H1 (cell line): ENCODE data around the gene DZIP1L. TPM values are rescaled to one million over a fixed set of nuclear protein-coding genes. Genes with fewer than 3 reads are reported as not detected.

Experiments
- CTCF ChIA-PET: fragments of 300-600 bp; sonication (Branson Sonifier 250); formaldehyde crosslinking; loops from one replicate; lab custom pipeline; 2021; ENCODE audit not compliant: partially characterized antibody; lab: Charles Lee
- POLR2A ChIA-PET: fragments of 300-600 bp; sonication (Branson Sonifier 250); formaldehyde crosslinking; loops from one replicate; lab custom pipeline; 2021; ENCODE audit warnings: inconsistent platforms; ENCODE audit not compliant: partially characterized antibody; lab: Charles Lee
- DNase-seq, 2 experiments: peaks; one replicate each; pipeline versions ENCODE4 v3.0.0 to v3.0.0-alpha.2; 2010 to 2022; ENCODE audit warnings: low spot score in 2 of 2, low read depth in 1 of 2, mixed read lengths in 1 of 2
- FAIRE-seq: peaks from 2 replicates; lab custom pipeline; 2011; peaks lifted over from hg19 to GRCh38; lab: Jason Lieb, UNC
- H2AFZ ChIP-seq: 2 replicates; pipeline ENCODE4 v1.8.1; 2012; ENCODE audit warnings: low read length, inconsistent platforms
- H2AK5ac ChIP-seq: 2 replicates; pipeline ENCODE4 v1.6.1; 2013; ENCODE audit warnings: low read depth, low read length
- H2BK120ac ChIP-seq: replicated peaks from 2 replicates; pipeline ENCODE3; 2013; ENCODE audit warnings: low read depth, low read length, inconsistent platforms
- H2BK12ac ChIP-seq: 2 replicates; pipeline ENCODE4 v1.6.1; 2013; ENCODE audit warnings: low read depth, low read length
- H2BK15ac ChIP-seq: 2 replicates; pipeline ENCODE4 v1.6.1; 2013; ENCODE audit warnings: low read length
- H2BK20ac ChIP-seq: 2 replicates; pipeline ENCODE4 v1.6.1; 2013; ENCODE audit warnings: low read length
- H2BK5ac ChIP-seq: 2 replicates; pipeline ENCODE4 v1.6.1; 2013; ENCODE audit warnings: low read depth, low read length
- H3K14ac ChIP-seq: 2 replicates; pipeline ENCODE4 v1.6.1; 2013; ENCODE audit warnings: inconsistent platforms; ENCODE audit not compliant: insufficient read length
- H3K18ac ChIP-seq: 2 replicates; pipeline ENCODE4 v1.6.1; 2013; ENCODE audit warnings: low read length; ENCODE audit errors: extremely low read depth
- H3K23ac ChIP-seq: 2 replicates; pipeline ENCODE4 v1.6.1; 2013; ENCODE audit warnings: inconsistent platforms; ENCODE audit not compliant: insufficient read length
- H3K23me2 ChIP-seq: 2 replicates; pipeline ENCODE4 v1.6.1; 2013; ENCODE audit warnings: low read depth, low read length
- H3K27ac ChIP-seq: 2 replicates; pipeline ENCODE4 v1.6.1; 2011; ENCODE audit warnings: low read depth, low read length, inconsistent platforms
- H3K27me3 ChIP-seq, 4 experiments: replicated peaks in 1 of 4; 1 replicate in 1 of 4; 2 replicates in 3 of 4; pipeline versions ENCODE4 v1.6.1 to v1.8.1; 2011 to 2013; ENCODE audit warnings: low read length in 3 of 4, mild to moderate bottlenecking in 3 of 4, inconsistent platforms in 2 of 4, mixed read lengths in 2 of 4, moderate library complexity in 1 of 4; ENCODE audit not compliant: control insufficient read depth in 3 of 4, insufficient read depth in 3 of 4; ENCODE audit errors: extremely low read depth in 1 of 4
- H3K36me3 ChIP-seq, 4 experiments: 2 replicates each; pipeline versions ENCODE4 v1.6.1 to v1.8.1; 2011 to 2013; ENCODE audit warnings: mild to moderate bottlenecking in 4 of 4, low read length in 3 of 4, moderate library complexity in 2 of 4, control low read depth in 1 of 4, inconsistent platforms in 1 of 4; ENCODE audit not compliant: insufficient read depth in 4 of 4, control insufficient read depth in 2 of 4
- H3K4ac ChIP-seq: replicated peaks from 2 replicates; pipeline ENCODE3; 2013; ENCODE audit warnings: low read length, low read depth, mixed read lengths, inconsistent platforms; ENCODE audit not compliant: insufficient read length
- H3K4me1 ChIP-seq, 4 experiments: replicated peaks in 1 of 4; 1 replicate in 1 of 4; 2 replicates in 3 of 4; pipeline versions ENCODE4 v1.6.1 to v1.8.1; 2011 to 2013; ENCODE audit warnings: low read length in 3 of 4, inconsistent platforms in 2 of 4, mixed read lengths in 1 of 4; ENCODE audit not compliant: insufficient read depth in 4 of 4, control insufficient read depth in 3 of 4
- H3K4me2 ChIP-seq, 2 experiments: 2 replicates each; pipeline versions ENCODE4 v1.6.1 to v1.8.1; 2011 to 2013; ENCODE audit warnings: low read depth in 2 of 2, low read length in 2 of 2, control low read depth in 1 of 2, inconsistent platforms in 1 of 2, mild to moderate bottlenecking in 1 of 2; ENCODE audit not compliant: insufficient read depth in 1 of 2
- H3K4me3 ChIP-seq, 4 experiments: fragments of 200-600, 300-600 bp in 1 of 4; sonication (generic), shearing (Covaris generic), sonication (Bioruptor Twin) in 1 of 4; 2 replicates each; pipeline versions ENCODE4 v1.5.1 to v1.8.1; 2011 to 2016; ENCODE audit warnings: low read length in 4 of 4, low read depth in 3 of 4, control low read depth in 2 of 4, inconsistent platforms in 2 of 4, mild to moderate bottlenecking in 2 of 4, mixed read lengths in 1 of 4, moderate library complexity in 1 of 4; ENCODE audit not compliant: insufficient read depth in 2 of 4; ENCODE audit errors: extremely low read depth in 1 of 4
- H3K56ac ChIP-seq: replicated peaks from 2 replicates; pipeline ENCODE3; 2013; ENCODE audit warnings: low read depth, mild to moderate bottlenecking, mixed read lengths, low read length, inconsistent platforms; ENCODE audit not compliant: insufficient read length
- H3K79me1 ChIP-seq: 2 replicates; pipeline ENCODE4 v1.6.1; 2013; ENCODE audit warnings: low read depth, low read length, control low read depth
- H3K79me2 ChIP-seq, 2 experiments: 2 replicates each; pipeline versions ENCODE4 v1.6.1 to v1.8.1; 2012 to 2013; ENCODE audit warnings: low read length in 2 of 2, mild to moderate bottlenecking in 2 of 2, inconsistent platforms in 1 of 2; ENCODE audit not compliant: insufficient read depth in 2 of 2, control insufficient read depth in 1 of 2
- H3K9ac ChIP-seq, 4 experiments: replicated peaks in 1 of 4; 1 replicate in 1 of 4; 2 replicates in 3 of 4; pipeline versions ENCODE4 v1.6.1 to v1.8.1; 2011 to 2013; ENCODE audit warnings: low read depth in 3 of 4, low read length in 3 of 4, control low read depth in 2 of 4, mild to moderate bottlenecking in 2 of 4, moderate library complexity in 2 of 4, inconsistent platforms in 1 of 4; ENCODE audit errors: extremely low read depth in 1 of 4
- H3K9me3 ChIP-seq, 2 experiments: 2 replicates each; pipeline versions ENCODE4 v1.6.1 to v1.8.1; 2012 to 2013; ENCODE audit warnings: mild to moderate bottlenecking in 2 of 2, moderate library complexity in 2 of 2, control low read depth in 1 of 2, inconsistent platforms in 1 of 2, low read depth in 1 of 2, low read length in 1 of 2, mixed read lengths in 1 of 2; ENCODE audit not compliant: insufficient read depth in 2 of 2
- H4K20me1 ChIP-seq, 2 experiments: replicated peaks in 1 of 2; 2 replicates each; pipeline versions ENCODE3 to v1.8.1; 2011 to 2013; ENCODE audit warnings: inconsistent platforms in 2 of 2, low read length in 2 of 2, mild to moderate bottlenecking in 1 of 2; ENCODE audit not compliant: insufficient read depth in 2 of 2, control insufficient read depth in 1 of 2
- H4K5ac ChIP-seq: 2 replicates; pipeline ENCODE4 v1.6.1; 2013; ENCODE audit warnings: low read length, low read depth, mixed read lengths, inconsistent platforms; ENCODE audit not compliant: insufficient read length
- H4K8ac ChIP-seq: 2 replicates; pipeline ENCODE4 v1.8.0; 2013; ENCODE audit warnings: mild to moderate bottlenecking, moderate library complexity, low read length, inconsistent platforms; ENCODE audit not compliant: insufficient read depth; ENCODE audit errors: extremely low read depth
- H4K91ac ChIP-seq: replicated peaks from 2 replicates; pipeline ENCODE3; 2013; ENCODE audit warnings: low read length, mixed read lengths, inconsistent platforms; ENCODE audit not compliant: insufficient read length
- CHD2 ChIP-seq: IDR thresholded peaks from 2 replicates; pipeline ENCODE4 v1.6.1; 2012; ENCODE audit warnings: low read length, improper control_type of control experiment
- EGR1 ChIP-seq: IDR thresholded peaks from 2 replicates; pipeline ENCODE4 v1.6.1; 2011; ENCODE audit warnings: low read depth, low read length, borderline replicate concordance
- FOSL1 ChIP-seq: IDR thresholded peaks from 2 replicates; pipeline ENCODE4 v1.6.1; 2011; ENCODE audit warnings: mild to moderate bottlenecking, low read depth, low read length, moderate library complexity; ENCODE audit not compliant: insufficient read depth
- JUN ChIP-seq: IDR thresholded peaks from 2 replicates; pipeline ENCODE4 v1.6.1; 2011; ENCODE audit warnings: low read depth, mild to moderate bottlenecking, improper control_type of control experiment, low read length
- KDM1A ChIP-seq: fragments of 200-600, 300-600 bp; sonication (generic); IDR thresholded peaks from 2 replicates; pipeline ENCODE4 v1.7.1; 2016; ENCODE audit warnings: mild to moderate bottlenecking, low read length, borderline replicate concordance
- POU5F1 ChIP-seq: IDR thresholded peaks from 2 replicates; pipeline ENCODE4 v1.6.1; 2011; ENCODE audit warnings: low read depth, mild to moderate bottlenecking, low read length, moderate library complexity
- RFX5 ChIP-seq: IDR thresholded peaks from 2 replicates; pipeline ENCODE4 v1.6.1; 2011; ENCODE audit warnings: low read depth, low read length, improper control_type of control experiment, borderline replicate concordance
- SIX5 ChIP-seq: IDR thresholded peaks from 2 replicates; pipeline ENCODE4 v1.6.1; 2011; ENCODE audit warnings: mild to moderate bottlenecking, low read depth, low read length
- SP1 ChIP-seq: IDR thresholded peaks from 2 replicates; pipeline ENCODE4 v1.6.1; 2011; ENCODE audit warnings: low read depth, low read length
- SP2 ChIP-seq: IDR thresholded peaks from 2 replicates; pipeline ENCODE4 v1.6.1; 2012; ENCODE audit warnings: mild to moderate bottlenecking, low read length, inconsistent platforms
- SP4 ChIP-seq: IDR thresholded peaks from 2 replicates; pipeline ENCODE4 v1.6.1; 2012; ENCODE audit warnings: low read length, inconsistent platforms
- SUZ12 ChIP-seq: fragments of 200-600 bp; sonication (generic); IDR thresholded peaks from 2 replicates; pipeline ENCODE4 v1.6.1; 2012; ENCODE audit warnings: mild to moderate bottlenecking, inconsistent platforms, low read length, moderate library complexity, mixed read lengths
- TAF7 ChIP-seq: optimal IDR thresholded peaks from 2 replicates; pipeline ENCODE3; 2011; ENCODE audit warnings: low read depth, mild to moderate bottlenecking, inconsistent platforms, low read length, moderate library complexity, borderline replicate concordance
- TEAD4 ChIP-seq: IDR thresholded peaks from 2 replicates; pipeline ENCODE4 v1.6.1; 2012; ENCODE audit warnings: low read depth, low read length, inconsistent platforms, mixed read lengths
- WGBS, 2 experiments: shearing (Covaris generic) in 1 of 2; methylation state at CpG; one replicate each; pipeline versions ENCODE4 v1.1.6 to v1.1.7; 2013 to 2015; ENCODE audit warnings: low lambda C conversion rate in 2 of 2, mixed read lengths in 2 of 2, inconsistent platforms in 1 of 2, low coverage in 1 of 2, missing lambda C conversion rate in 1 of 2; ENCODE audit not compliant: insufficient replicate concordance in 2 of 2, insufficient coverage in 1 of 2, insufficient read length in 1 of 2; ENCODE audit errors: extremely low coverage in 1 of 2, missing lambda C conversion rate in 1 of 2; 5-methylcytosine and 5-hydroxymethylcytosine counted together
- polyA plus RNA-seq, 7 experiments: library from polyadenylated mRNA; depleted of rRNA in 3 of 7; stranded (reverse) in 5 of 7; unstranded in 2 of 7; fragments of >200 nt in 5 of 7; fragments of 200-250 nt in 2 of 7; gene quantifications; 1 replicate in 5 of 7; 2 replicates in 1 of 7; 4 replicates in 1 of 7; pipeline versions ENCODE4 v1.2.1 to v1.2.3, GENCODE V29; 2011 to 2013; ENCODE audit warnings: missing spikeins in 2 of 7, mixed read lengths in 2 of 7
- total RNA-seq: library from RNA; stranded (reverse); fragmentation: NEBNext Ultra II Directional; extraction: Animal tissue kit (Norgen Biotek cat#: 25700); gene quantifications from 2 replicates; pipeline ENCODE4 v1.2.1, GENCODE V29; 2021
- TF ChIP-seq, protein P1 (sequence below): IDR thresholded peaks from 2 replicates; pipeline ENCODE4 v1.6.1; 2012; ENCODE audit warnings: low read length, inconsistent platforms

DZIP1L gene
- total and polyA plus RNA-seq, 2 of the 8 experiments (the other 6 are each of a cell fraction or from before 2014, with no cell fraction given) = 6.5 to 8.3 TPM

- no peaks in the 10 kb centered on the region for H3K9me3 ChIP-seq
- H3K4me1 ChIP-seq = no peaks in the 10 kb centered on the region
- H3K79me2 ChIP-seq = no peaks in the 10 kb centered on the region
- no peak for TF ChIP-seq TEAD4
- TF ChIP-seq EGR1 = no peak
- no peak for TF ChIP-seq SUZ12
- no peak for TF ChIP-seq TAF7
- TF ChIP-seq JUN = no peak
- TF ChIP-seq FOSL1 = no peak
- no peak for TF ChIP-seq CHD2
- no peak for TF ChIP-seq SP4
- TF ChIP-seq SP2 = no peak
- TF ChIP-seq RFX5 = no peak
- no peak for TF ChIP-seq SIX5
- TF ChIP-seq POU5F1 = no peak
- no peak for TF ChIP-seq SP1
- no peak for TF ChIP-seq KDM1A
- TF ChIP-seq, protein P1, sequence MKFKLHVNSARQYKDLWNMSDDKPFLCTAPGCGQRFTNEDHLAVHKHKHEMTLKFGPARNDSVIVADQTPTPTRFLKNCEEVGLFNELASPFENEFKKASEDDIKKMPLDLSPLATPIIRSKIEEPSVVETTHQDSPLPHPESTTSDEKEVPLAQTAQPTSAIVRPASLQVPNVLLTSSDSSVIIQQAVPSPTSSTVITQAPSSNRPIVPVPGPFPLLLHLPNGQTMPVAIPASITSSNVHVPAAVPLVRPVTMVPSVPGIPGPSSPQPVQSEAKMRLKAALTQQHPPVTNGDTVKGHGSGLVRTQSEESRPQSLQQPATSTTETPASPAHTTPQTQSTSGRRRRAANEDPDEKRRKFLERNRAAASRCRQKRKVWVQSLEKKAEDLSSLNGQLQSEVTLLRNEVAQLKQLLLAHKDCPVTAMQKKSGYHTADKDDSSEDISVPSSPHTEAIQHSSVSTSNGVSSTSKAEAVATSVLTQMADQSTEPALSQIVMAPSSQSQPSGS = no peak
- no peaks in the 10 kb centered on the region for H3K23me2 ChIP-seq
- FAIRE-seq (no peak), DNase-seq (no peak)
- no peak overlapping the region for H2AK5ac ChIP-seq
- H3K9ac ChIP-seq = no peak overlapping the region
- no peak overlapping the region for H4K5ac ChIP-seq
- no peaks in the 10 kb centered on the region for H3K36me3 ChIP-seq
- H3K79me1 ChIP-seq = no peaks in the 10 kb centered on the region
- no peak overlapping the region for H3K4ac ChIP-seq
- H2BK15ac ChIP-seq = no peak overlapping the region
- no peak overlapping the region for H4K8ac ChIP-seq
- H2BK120ac ChIP-seq = no peak overlapping the region
- ChIA-PET POLR2A (no interaction called here), CTCF (no interaction called here)
- no peaks in the 10 kb centered on the region for H3K27me3 ChIP-seq
- H3K27ac ChIP-seq = no peak overlapping the region
- H3K23ac ChIP-seq = no peak overlapping the region
- 73% methylated on average over 3 of the region's 3 CpGs; no CpG with 5 or more reads in 1 of the 2 experiments for WGBS, 2 experiments
- H3K18ac ChIP-seq = no peak overlapping the region
- no peak overlapping the region for H2AFZ ChIP-seq
- no peak overlapping the region for H4K91ac ChIP-seq
- no peak overlapping the region for H3K4me3 ChIP-seq
- no peak overlapping the region for H2BK20ac ChIP-seq
- H2BK5ac ChIP-seq = no peak overlapping the region
- H3K56ac ChIP-seq = no peak overlapping the region
- H2BK12ac ChIP-seq = no peak overlapping the region
- no peaks in the 10 kb centered on the region for H4K20me1 ChIP-seq
- H3K14ac ChIP-seq = no peak overlapping the region
- no peak overlapping the region for H3K4me2 ChIP-seq
Measured at GRCh38 chr3:138032567-138032966, 82.8 kb downstream of the DZIP1L start.
